ENCODE measurements around the gene TCFL5.
"Not testable (repeated sequence)": the region's sequence is repeated elsewhere in the genome, so short reads cannot be mapped to it uniquely, and the experiment has no call there.

The TCFL5 gene

DNA sequence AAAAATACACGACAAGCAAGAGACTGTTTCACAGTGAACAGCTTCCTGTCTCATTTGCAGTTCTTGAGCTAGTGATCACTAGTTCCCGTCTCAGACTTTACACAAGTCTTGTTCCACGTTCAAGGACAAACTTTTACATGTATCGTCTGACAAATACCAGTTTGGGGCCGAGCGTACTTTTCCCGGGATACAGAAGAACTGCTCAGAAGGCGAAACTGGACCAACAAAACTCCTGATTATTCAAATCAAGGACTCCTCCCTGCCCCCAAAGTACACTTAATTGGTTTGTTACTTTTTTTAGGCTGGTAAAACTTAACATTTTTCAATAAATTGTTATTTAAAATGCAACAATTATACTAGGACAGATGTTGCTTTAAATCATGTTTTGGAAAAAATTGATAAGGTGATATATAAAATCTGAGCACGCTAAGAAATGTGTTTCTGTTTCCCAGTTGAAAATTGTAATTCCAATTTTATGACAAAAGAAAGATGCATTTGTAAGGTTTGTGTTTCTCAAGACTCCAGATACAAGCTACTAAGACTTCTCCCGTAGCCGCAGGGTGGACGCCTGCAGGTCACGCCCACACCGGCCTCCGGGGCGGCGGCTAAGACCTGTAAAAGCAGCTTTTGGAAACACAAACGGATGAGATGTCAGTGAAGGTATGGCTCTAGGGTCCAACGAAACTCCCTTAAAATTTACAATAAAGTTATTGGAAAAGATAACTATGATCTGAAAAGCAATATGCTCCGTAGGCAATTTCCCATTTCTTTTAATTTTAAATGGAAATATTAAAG is 16.8 kb upstream of the TCFL5 start:
- no peak for DNase-seq (ENCODE audit: insufficient read length, low spot score)
- FAIRE-seq = no peak
- TF ChIP-seq, protein P1, sequence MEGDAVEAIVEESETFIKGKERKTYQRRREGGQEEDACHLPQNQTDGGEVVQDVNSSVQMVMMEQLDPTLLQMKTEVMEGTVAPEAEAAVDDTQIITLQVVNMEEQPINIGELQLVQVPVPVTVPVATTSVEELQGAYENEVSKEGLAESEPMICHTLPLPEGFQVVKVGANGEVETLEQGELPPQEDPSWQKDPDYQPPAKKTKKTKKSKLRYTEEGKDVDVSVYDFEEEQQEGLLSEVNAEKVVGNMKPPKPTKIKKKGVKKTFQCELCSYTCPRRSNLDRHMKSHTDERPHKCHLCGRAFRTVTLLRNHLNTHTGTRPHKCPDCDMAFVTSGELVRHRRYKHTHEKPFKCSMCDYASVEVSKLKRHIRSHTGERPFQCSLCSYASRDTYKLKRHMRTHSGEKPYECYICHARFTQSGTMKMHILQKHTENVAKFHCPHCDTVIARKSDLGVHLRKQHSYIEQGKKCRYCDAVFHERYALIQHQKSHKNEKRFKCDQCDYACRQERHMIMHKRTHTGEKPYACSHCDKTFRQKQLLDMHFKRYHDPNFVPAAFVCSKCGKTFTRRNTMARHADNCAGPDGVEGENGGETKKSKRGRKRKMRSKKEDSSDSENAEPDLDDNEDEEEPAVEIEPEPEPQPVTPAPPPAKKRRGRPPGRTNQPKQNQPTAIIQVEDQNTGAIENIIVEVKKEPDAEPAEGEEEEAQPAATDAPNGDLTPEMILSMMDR (IDR thresholded peaks at IDR 0.05; ENCODE audit: insufficient read depth, missing control alignments) = no peak

DNA sequence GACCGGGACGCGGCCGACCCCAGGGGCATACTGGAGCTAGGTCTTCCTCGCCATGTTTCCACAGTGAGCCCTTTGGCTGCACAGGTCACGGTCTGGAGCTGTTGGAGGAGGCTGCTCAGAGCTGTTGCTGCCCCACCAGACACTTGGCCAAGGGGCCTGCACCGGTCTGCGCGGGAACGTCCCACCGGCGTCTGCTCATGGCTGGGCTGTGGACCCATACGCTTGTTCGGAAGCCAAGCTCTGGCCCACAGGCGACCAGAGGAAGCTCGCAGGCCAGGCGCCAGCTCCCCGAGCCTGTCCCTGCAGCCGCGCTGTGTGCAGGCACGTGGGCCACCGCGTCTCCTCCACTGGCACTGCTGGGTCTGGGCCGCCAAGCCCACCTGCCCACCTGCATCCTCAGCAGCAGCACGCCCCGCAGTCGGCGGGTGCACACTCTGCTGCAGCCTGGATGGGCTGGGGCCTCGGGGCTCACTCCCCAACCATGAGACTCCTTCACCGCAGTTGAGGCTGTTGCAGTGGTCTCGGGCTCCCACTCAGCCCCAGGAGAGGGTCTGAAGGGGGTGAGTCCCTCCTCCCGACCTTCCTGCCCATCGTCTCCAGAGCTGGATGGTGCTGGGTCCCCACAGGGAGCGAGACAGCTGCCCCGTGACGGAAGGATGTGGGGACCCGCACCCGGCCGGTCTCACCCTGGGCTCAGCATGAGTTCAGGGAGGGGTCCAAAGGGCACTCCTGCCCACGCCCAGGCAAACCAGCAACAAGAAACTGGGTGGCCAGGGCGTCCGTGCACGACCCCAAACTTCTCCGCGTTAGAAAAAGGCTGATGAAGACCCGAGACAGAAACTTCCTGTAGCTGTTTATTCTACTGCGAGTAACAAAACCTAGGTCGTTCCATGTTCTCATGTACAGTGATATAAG is 15.5 kb upstream of the TCFL5 start:
- FAIRE-seq = no peak
- TF ChIP-seq, protein P1 (IDR thresholded peaks at IDR 0.05; ENCODE audit: insufficient read depth, missing control alignments) = no peak
- no peak for DNase-seq (ENCODE audit: insufficient read length, low spot score)

DNA sequence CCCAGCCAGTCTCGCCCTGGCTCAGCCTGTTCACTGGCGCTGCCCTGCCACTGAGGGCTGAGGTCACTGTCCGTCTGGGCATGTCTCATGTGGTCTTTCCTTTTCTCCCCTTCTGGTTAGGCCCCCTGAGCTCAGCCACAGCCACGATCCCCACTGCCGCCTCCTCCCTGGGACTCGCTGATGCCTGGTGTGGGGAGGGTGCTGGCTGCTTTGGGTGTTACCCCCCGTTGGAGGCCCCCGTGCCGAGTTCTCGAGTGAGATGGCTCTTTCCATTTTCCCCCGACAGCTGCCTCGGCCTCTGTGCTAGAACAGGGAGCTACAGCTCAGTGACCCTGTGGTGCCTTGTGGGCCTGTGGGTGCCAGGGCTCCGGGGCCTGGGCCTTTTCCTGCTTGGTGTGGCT is 14.9 kb upstream of the TCFL5 start:
- FAIRE-seq (no peak), DNase-seq (ENCODE audit: insufficient read length, low spot score) (no peak)
- TF ChIP-seq, protein P1 (IDR thresholded peaks at IDR 0.05; ENCODE audit: insufficient read depth, missing control alignments) = no peak

DNA sequence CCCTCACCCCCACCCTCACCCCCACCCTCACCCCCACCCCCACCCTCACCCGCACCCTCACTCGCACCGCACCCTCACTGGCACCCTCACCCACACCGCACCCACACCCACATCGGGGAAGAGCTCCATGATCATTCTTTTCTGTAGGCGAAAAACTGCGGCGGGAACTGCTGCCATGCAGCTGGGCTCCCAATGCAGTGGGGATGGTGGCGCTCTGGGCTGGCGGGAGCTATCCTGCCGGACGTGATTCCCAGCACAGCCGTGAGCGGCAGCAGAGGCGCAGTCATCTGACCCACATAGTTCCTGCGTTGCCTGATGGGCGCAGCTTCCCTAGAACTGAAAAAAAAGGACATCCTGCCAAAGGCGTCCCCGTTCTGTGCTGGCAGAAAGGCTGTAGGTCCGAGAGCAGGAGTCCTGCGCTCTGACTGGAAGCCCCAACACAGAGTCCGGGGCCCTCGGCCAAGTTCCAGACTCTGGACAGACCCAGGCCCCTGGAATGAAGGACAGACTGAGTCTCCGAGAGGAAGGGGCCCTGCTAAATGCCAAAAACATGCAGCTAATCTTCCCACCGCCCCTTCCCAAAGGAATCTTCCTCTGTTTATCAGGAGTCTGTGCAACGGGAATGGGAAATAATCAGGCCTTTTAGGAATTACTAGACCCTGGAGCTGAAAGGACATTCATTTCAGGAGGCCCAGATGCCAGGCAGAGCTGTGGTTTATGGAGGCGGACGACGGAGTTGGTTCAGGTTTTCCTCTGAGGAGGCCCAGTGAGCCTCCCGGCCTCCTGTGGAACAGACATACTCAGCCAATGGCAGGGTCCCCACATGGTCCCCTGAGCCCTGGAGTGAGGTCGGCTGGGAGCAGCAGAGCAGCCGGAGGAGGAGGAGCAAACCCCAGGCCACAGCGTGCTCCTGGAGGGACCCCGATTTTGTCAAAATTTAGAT is 14.1 kb upstream of the TCFL5 start:
- peak; percentile 54 for DNase-seq (ENCODE audit: insufficient read length, low spot score)
- FAIRE-seq = no peak
- TF ChIP-seq, protein P1 (IDR thresholded peaks at IDR 0.05; ENCODE audit: insufficient read depth, missing control alignments) = peak; percentile 40

DNA sequence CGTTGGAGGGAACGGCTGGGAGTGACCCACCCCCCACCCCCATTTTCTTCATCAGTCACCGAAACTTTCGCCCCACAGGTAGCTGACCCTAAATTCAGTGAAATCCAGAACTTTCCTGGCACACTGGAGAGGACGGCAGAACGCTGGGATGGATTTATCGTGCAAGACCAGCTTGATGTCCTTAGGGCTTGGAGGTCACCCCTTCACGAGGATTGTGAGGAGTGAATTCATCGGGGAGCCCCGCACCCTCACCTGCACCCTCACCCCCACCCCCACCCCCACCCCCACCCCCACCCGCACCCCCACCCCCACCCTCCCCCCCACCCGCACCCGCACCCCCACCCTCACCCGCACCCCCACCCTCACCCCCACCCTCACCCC is 13.3 kb upstream of the TCFL5 start:
- DNase-seq (ENCODE audit: insufficient read length, low spot score) = no peak
- FAIRE-seq = no peak

DNA sequence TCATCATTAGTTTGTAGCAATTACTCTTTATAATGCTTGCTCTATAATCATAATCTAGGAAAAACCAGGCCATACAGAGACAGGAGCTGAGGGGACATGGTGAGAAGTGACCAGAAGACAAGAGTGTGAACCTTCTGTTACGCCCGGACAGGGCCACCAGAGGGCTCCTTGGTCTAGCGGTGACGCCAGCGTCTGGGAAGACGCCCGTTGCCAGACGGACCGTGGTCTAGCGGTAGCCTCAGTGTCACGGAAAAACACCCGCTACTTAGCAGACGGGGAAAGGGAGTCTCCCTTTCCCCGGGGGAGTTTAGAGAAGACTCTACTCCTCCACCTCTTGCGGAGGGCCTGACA is 12.0 kb upstream of the TCFL5 start:
- not testable (repeated sequence) for DNase-seq (ENCODE audit: insufficient read length, low spot score); FAIRE-seq
- TF ChIP-seq, protein P1 (IDR thresholded peaks at IDR 0.05; ENCODE audit: insufficient read depth, missing control alignments) = peak; percentile 41

More for the DNA sequence above, 13.3 kb upstream of the TCFL5 start:
- TF ChIP-seq, protein P1 (IDR thresholded peaks at IDR 0.05; ENCODE audit: insufficient read depth, missing control alignments) = no peak
